ENCODE measurements around the gene GLMN.

DNA sequence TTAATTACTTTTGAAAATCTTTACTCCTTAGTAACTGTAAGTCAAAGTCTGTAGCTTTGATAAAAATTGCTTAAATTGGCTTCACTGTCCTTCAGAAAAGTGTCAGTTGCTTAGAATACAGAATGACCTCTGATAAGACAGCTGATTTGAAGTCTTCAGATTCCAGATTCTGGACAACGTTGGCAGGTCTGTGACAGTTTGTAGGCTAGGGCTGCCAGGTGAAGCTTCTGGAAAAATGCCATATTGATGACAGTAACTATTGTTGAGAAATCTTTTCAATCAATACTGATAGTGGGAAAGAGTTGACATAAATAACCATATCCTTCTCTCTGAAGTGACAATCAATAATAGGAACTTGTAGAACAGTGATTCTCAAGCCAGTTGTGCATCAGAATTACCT is 41.4 kb upstream of the GLMN start:
- no peak for TF ChIP-seq POLR2A (IDR thresholded peaks at IDR 0.05)
- TF ChIP-seq, protein P1, sequence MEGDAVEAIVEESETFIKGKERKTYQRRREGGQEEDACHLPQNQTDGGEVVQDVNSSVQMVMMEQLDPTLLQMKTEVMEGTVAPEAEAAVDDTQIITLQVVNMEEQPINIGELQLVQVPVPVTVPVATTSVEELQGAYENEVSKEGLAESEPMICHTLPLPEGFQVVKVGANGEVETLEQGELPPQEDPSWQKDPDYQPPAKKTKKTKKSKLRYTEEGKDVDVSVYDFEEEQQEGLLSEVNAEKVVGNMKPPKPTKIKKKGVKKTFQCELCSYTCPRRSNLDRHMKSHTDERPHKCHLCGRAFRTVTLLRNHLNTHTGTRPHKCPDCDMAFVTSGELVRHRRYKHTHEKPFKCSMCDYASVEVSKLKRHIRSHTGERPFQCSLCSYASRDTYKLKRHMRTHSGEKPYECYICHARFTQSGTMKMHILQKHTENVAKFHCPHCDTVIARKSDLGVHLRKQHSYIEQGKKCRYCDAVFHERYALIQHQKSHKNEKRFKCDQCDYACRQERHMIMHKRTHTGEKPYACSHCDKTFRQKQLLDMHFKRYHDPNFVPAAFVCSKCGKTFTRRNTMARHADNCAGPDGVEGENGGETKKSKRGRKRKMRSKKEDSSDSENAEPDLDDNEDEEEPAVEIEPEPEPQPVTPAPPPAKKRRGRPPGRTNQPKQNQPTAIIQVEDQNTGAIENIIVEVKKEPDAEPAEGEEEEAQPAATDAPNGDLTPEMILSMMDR (IDR thresholded peaks at IDR 0.05), result no peak
